HG02759 (cell line): ENCODE data around the gene GMDS.

Experiments used
- ATAC-seq: cut with Tn5 transposase; IDR thresholded peaks from one replicate; pipeline ENCODE4 v1.9.1; 2021; ENCODE audit warnings: mild to moderate bottlenecking, moderate library complexity; ENCODE audit not compliant: unreplicated experiment

GMDS gene

GRCh38 chr6:1601158-1602048, 644.0 kb downstream of the GMDS start:
- no peak for ATAC-seq

GRCh38 chr6:1600764-1601157, 644.6 kb downstream of the GMDS start:
- no peak for ATAC-seq

DNA sequence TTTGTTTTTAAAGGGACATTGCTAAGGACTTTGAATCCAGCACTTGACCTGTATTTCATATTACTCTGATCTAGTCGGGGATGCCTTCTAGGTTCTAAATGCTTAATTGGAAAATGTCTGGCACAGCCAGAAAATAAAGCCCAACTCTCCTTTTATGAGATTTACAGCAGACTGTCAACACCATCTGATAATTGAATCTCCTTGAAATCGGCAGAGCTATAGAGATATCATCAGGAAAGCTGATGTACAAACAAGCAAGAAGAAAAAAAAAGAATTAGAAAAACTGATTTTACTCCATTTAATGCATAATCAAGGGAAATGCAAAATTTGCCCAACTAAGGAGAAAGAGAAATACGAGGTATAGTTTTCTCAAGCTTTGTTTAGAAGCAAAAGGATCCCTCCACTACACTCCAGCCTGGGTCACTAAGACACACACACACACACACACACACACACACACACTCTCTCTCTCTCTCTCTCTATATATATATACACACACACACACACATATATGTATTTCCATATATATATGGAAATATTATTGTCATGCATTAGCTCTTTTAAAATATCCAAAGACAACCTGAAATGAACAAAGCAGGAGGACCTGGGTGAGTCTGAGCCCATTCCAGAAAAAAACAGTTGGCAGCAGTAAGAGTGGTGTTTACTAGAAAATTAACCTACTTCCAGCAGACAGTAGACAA, 645.2 kb downstream of the GMDS start:
- ATAC-seq: no peak

- ATAC-seq: no peak
Measured at GRCh38 chr6:1599469-1599868, 645.9 kb downstream of the GMDS start.

DNA sequence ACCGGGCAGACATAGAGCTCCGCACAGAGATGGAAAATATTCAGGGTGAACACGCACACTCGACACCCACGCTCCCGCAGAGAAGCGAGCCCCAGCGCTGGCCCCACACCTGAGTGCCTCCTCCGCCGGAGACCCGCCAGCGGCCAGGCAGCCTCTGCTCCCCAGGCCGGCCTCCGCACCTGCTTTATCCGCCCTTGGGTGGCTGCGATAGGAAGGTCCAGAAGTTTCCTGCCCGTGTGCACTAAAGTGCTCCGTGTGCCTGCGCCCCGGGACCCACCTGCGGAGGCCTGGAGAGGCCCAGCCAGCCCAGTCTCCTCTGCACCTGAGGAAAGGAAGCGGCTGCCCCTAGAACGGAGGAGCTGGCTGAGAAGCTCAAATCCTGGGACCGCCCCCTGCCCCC, 646.5 kb downstream of the GMDS start:
- ATAC-seq: no peak

DNA sequence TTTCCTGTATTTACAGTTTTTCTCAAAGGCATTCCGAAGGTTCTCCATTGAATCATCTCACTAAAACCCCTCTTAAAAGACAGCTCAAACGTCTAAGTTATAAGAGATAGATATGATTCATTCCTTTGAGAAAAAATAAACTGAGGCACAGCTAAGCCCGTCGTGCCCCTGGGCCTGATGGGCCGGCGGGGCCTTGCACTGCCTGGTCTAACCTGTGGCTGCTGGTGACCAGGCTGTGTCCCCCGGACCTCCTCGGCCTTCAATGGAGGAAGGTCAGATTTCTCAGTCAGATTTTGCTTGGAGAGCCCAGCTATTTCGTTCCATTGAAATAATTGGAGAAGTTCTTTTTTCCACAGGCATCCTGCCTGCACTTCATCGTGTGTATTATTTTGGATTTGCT, 647.0 kb downstream of the GMDS start:
- no peak for ATAC-seq

- ATAC-seq: no peak
Measured at GRCh38 chr6:1597924-1598323, 647.5 kb downstream of the GMDS start.

DNA sequence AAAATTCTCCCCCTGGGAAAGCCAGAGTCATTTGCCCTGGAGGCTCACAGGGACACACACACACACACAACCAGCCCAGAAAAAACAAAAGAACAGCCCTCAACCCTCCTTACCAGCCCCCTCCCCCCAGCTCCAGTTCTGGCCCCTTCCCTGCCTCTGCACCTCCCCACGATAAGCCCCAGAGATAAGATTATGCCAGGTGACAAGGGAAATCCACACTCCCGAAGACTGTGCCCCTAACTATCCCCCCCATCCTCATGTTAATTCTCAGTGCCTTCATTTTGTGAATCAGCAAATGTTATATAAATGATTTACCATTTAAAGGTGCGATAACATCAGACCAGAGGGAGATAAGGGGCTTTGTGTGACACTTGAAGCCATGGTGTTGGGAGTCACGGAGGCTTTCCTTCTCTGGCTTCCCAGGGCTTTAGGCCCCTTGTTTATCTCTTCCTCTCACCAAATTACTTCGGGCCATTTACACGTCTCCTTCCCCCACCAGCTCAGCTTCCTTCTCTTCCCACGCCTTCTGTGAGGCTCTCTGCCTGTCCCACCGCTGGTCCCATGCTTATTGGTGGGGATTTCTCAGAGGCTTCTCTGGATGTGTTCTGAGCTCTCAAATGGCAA, 648.2 kb downstream of the GMDS start:
- no peak for ATAC-seq

- peak; percentile 61 for ATAC-seq
Measured at GRCh38 chr6:1596088-1596852, 649.1 kb downstream of the GMDS start.

GRCh38 chr6:1595271-1596087, 649.9 kb downstream of the GMDS start:
- ATAC-seq: no peak

- no peak for ATAC-seq
Measured at GRCh38 chr6:1594445-1595200, 650.8 kb downstream of the GMDS start.

GRCh38 chr6:1593958-1594314, 651.5 kb downstream of the GMDS start:
- no peak for ATAC-seq

- ATAC-seq: no peak
Measured at GRCh38 chr6:1593286-1593957, 652.0 kb downstream of the GMDS start.

DNA sequence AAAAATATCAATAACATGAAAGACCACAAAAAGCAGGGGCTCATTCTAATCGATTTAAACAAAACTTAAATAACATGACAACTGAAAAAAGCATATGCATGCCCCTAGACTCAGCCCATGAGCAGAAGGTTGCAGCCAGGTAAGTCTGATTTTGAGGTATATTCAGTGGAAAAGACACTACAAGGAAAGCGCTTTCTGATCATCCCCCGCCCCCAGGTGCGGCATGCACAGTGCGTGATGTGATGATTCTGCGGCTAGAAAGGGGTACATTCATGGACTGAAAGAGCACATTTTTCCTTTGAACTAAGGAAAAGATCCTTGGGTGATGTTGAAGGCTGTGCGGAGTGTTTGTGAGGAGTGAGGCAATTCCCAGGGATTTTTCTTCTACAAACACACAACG, 652.6 kb downstream of the GMDS start:
- no peak for ATAC-seq

DNA sequence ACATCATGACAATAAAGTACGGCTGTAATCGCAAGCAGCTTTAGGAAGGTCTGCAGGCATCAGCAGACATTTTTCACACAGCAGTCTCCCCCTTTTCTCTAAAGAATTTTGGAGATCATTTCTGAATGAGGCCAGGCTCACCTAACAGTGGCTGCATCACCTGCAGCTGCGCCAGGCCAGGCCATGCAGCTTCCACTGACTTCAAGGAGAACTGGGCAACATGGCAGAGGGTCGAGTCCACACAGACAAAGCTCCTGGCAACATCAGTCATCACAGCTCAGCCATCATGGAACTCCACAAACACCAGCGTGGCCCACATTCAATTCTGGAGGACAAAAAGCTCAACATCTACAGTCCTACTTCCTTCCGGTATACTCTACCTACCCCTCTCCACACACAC, 653.5 kb downstream of the GMDS start:
- ATAC-seq: no peak

DNA sequence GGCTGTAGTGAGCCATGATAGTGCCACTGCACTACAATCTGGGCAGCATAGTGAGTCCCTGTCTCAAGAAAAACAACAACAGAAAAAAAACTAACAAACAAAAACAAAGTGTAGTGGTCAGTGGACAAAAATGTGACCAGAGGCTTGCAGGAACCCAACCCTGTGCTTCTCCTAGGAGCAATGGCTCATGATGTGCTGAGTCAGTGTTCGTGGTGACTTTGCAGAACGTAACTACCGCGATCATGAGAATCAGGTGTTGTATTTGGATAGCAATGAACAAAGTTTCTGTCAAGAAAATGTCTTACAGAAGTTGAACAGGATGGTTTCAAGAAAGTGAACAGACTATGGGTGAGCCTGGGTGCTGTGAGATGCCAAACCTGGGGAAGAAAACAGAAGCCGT, 654.2 kb downstream of the GMDS start:
- ATAC-seq: no peak

DNA sequence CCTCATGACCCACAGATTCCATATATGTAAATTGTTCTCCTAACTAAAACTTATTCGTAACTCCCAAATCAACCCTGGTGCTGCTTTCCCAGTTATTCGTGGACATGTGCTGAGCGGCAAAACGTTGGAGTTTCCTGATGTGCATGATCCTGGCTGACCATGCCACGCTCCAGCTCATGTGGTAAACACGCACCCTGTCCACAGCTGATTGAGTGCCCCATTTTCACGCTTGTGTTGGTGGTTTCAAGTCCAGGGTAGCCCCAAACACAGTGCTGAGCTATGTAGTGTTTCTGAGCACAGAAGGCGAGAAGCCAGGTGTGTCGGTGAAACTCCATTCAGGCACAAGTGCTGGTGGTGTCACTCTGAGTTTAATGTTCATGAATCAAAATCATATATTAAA, 654.8 kb downstream of the GMDS start:
- no peak for ATAC-seq

DNA sequence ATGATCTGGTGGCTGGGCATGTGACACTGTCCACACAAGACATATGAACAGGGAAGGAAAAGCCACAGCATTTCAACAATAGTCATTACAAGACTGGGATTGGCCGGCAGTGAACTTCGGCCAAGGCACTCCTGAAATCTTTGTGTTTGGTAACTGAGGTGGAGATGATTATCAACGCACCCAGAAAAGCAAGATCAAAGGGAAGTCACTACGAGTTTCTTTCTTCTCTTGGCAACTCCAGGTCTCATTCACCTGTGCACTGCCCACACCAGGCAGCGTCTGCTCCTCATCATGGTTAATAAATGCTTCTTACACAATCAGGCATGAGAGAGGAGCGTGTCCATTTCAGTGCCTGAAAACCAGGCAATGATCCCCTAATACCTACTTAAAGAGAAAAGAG, 656.2 kb downstream of the GMDS start:
- no peak for ATAC-seq

DNA sequence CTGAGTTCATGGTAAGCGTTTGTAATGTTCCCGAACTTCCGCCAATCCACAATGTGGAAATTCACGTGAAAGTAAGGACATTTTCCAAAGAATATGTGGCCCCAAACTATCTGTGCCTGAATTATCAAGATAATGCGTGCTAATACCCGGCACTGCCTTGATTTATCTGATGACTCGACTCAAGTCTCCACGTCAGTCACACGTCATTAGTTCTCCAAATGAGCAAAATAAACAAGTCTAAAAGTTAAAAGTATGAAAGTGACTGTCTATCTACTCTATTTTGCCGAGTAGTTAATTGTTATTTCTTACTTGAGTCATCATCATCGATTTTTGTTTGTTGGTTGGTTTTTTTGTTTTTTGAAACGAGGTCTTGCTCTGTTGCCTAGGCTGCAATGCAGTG, 657.4 kb downstream of the GMDS start:
- no peak for ATAC-seq
